Heart left ventricle (tissue), 13 donors: ENCODE results near the gene ZNF790.

Source experiments
- CTCF ChIP-seq, 12 donors: fragments of 200-600 bp; sonication (generic) in 4 of 12; IDR thresholded peaks; one replicate each; pipeline versions ENCODE4 v1.5.0 to v1.8.0; 2018 to 2022; ENCODE audit warnings: antibody characterized with exemption in 12 of 12, mild to moderate bottlenecking in 5 of 12
- POLR2A ChIP-seq, 2 donors: fragments of 450-650 bp; IDR thresholded peaks; one replicate each; pipeline ENCODE4 v1.6.1; 2017; ENCODE audit warnings: antibody characterized with exemption in 2 of 2, mild to moderate bottlenecking in 2 of 2, moderate library complexity in 2 of 2
- donor health status: ischemic (EF 13 %, LVEDD 7.1; RV severe dilation, severe dysfunction).
- donor health status: DM: no; HTN: yes; CAD: no.
- donor health status: DM: no; HTN: no; CAD: no.
- donor health status: ischemic (EF 25% LVEDD 6.9; RV normal size, moderate dysfunction).
- donor health status: ischemic (EF 25% LVEDD 5.7; RV mildly dilated, moderate dysfunction).
- donor health status: ischemic (EF 35%, LVEDD 5.7; RV mildly dilated, moderate dysfunction).
- donor health status: nonischemic (EF 11% LVEDD 7.7; RV severe dilation, severe dysfunction).
- donor health status: DM: yes; HTN: yes; CAD: no.
- donor health status: PGD.
- donor health status: ischemic (EF 29% LVEDD 5.4; RV normal size, mild dysfunction).
- donor health status: nonischemic (EF 23%, LVEDD 6.1; RV moderate dilation, normal function).

GRCh38 chr19:36772311-36773222, 65.6 kb downstream of the ZNF790 start, which contains the start of gene ZNF850:
- no peak for TF ChIP-seq CTCF (IDR thresholded peaks at IDR 0.05)
- peak in 1 of 2 donors; percentile 34 for TF ChIP-seq POLR2A (IDR thresholded peaks at IDR 0.05)
